NB4 (cell line): ENCODE data around the gene ROBO1.

Experiments
- DNase-seq: peaks from one replicate; pipeline ENCODE4 v3.0.0; 2010; ENCODE audit warnings: low read depth
- H3K4me3 ChIP-seq: one replicate; pipeline ENCODE4 v1.5.1; 2011; ENCODE audit warnings: mild to moderate bottlenecking, low read depth, low read length, moderate library complexity
- MYC ChIP-seq: IDR thresholded peaks from 2 replicates; pipeline ENCODE4 v1.6.1; 2011; ENCODE audit warnings: low read depth, low read length
- POLR2A ChIP-seq: IDR thresholded peaks from 2 replicates; pipeline ENCODE4 v1.6.1; 2011; ENCODE audit warnings: mild to moderate bottlenecking; ENCODE audit not compliant: insufficient read length; ENCODE audit errors: extremely low read depth
- TF ChIP-seq, protein P1 (sequence below): IDR thresholded peaks from one replicate; pipeline ENCODE4 v1.5.1; 2012; ENCODE audit warnings: low read depth, low read length
- TF ChIP-seq, protein P2 (sequence below): IDR thresholded peaks from 2 replicates; pipeline ENCODE4 v1.6.1; 2011; ENCODE audit warnings: low read depth, low read length

The ROBO1 gene

DNA sequence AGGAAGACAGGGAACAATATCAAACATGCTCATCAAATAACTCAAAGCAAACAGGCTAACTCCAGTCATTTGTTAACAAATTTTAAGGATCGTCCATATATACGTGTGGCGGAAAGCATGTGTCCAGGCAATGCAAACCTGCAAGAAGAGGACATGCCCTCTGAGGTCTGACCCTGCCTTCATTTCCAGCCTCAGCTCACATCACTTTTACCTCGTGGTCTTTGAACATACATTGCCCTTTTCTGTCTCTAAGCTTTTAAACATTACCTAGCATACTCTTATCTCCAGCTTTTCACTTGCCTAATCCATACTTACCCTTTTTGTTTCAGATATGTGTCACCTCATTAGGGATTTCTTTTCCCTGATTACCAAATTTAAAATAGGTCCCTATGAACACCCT lies 944.4 kb downstream of the ROBO1 start:
- no peak for DNase-seq
- no peak overlapping the region for H3K4me3 ChIP-seq
- TF ChIP-seq, protein P1, sequence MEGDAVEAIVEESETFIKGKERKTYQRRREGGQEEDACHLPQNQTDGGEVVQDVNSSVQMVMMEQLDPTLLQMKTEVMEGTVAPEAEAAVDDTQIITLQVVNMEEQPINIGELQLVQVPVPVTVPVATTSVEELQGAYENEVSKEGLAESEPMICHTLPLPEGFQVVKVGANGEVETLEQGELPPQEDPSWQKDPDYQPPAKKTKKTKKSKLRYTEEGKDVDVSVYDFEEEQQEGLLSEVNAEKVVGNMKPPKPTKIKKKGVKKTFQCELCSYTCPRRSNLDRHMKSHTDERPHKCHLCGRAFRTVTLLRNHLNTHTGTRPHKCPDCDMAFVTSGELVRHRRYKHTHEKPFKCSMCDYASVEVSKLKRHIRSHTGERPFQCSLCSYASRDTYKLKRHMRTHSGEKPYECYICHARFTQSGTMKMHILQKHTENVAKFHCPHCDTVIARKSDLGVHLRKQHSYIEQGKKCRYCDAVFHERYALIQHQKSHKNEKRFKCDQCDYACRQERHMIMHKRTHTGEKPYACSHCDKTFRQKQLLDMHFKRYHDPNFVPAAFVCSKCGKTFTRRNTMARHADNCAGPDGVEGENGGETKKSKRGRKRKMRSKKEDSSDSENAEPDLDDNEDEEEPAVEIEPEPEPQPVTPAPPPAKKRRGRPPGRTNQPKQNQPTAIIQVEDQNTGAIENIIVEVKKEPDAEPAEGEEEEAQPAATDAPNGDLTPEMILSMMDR = no peak
- TF ChIP-seq POLR2A (no peak), MYC (no peak)
- TF ChIP-seq, protein P2, sequence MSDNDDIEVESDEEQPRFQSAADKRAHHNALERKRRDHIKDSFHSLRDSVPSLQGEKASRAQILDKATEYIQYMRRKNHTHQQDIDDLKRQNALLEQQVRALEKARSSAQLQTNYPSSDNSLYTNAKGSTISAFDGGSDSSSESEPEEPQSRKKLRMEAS = no peak

- no peak overlapping the region for H3K4me3 ChIP-seq
- TF ChIP-seq, protein P1 = no peak
- TF ChIP-seq MYC = no peak
- TF ChIP-seq, protein P2 = no peak
- no peak for TF ChIP-seq POLR2A
- no peak for DNase-seq
Observed at GRCh38 chr3:78822726-78823125, 945.1 kb downstream of the ROBO1 start.

DNA sequence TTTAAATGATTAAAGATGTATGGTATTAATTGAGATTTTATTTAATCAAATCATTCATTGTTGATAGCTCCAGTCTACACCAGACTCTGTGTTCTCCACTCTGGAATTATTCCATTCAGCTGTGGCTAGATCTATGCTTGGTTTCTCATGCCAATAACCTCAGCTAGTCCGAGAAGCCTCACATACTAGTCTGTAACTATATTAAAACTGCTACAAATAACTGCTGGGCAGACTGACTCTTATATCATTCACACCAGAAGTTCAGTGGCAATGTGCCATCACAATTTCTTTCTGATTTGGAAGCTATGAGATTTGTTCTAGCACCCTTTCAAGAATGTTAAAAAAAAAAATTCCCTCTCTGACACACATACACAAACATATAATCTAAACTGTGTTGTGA lies 947.3 kb downstream of the ROBO1 start:
- no peak for DNase-seq

DNA sequence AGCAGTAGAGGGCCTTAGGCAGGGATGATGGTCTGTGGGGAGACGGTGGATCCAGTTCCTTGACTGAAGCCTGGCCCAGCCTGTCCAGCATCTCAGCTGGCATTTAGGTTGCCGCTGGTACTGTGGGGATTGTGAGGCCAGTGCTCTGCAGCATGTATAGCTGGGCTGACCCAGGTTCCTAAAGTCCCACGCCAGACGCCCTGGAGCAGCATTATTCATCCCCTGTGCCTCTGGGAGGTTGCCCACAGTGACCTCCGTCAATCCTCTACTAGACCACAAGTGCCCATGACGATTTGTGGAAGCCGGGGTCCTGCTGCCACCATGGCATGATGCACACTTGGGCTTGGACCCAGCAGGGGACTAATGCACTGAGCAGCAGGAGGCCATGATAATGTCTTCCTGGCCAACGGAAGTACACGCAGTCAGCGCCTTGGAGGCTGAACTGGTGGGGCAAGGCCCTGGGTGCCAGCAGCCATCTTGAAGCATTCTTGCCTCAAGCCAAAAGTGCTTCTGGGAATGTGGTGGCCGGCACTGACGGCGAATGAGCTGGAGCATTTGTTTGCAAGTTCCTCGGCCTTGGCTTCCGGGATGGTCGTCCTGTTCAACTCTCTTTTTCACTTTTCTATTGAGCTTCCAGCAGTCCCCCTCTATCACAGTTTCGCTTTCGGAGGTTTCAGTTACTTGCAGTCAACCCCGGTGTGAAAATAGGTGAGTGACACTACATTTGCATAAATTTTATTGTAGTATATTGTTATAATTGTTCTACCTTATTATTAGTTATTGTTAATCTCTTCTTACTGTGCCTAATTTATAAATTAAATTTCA lies 949.4 kb downstream of the ROBO1 start:
- H3K4me3 ChIP-seq = no peak overlapping the region
- TF ChIP-seq MYC (no peak), POLR2A (no peak)
- no peak for DNase-seq

More for the DNA sequence above, 947.3 kb downstream of the ROBO1 start:
- TF ChIP-seq POLR2A (no peak), MYC (no peak)
- TF ChIP-seq, protein P2 = no peak
- TF ChIP-seq, protein P1 = no peak
- no peak overlapping the region for H3K4me3 ChIP-seq

DNA sequence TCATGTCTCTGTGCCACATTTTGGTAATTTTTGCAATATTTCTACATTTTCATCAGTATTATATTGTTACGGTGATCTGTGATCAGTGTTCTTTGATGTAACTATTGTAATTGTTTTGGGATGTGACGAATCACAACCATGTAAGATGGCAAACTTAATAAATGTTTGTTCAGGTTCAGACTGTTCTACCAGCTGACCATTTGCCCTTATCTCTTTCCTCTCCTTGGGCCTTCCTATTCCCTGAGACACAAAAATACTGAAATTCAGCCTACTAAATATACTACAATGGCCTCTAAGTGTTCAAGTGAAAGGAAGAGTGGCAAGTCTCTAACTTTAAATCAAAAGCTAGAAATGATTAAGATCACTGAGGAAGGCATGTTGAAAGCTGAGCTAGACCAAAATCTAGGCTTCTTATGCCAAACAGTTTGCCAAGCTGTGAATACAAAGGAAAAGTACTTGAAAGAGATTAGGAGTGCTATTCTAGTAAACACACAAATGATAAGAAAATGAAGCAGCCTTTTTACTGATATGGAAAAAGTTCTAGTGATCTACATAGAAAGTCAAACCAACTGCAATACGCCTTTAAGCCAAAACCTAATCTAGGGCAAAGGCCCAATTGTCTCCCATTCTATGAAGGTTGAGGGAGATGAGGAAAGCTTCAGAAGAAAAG lies 952.8 kb downstream of the ROBO1 start:
- TF ChIP-seq MYC (no peak), POLR2A (no peak)
- TF ChIP-seq, protein P1 = no peak
- TF ChIP-seq, protein P2 = no peak
- no peak for DNase-seq
- H3K4me3 ChIP-seq = no peak overlapping the region

DNA sequence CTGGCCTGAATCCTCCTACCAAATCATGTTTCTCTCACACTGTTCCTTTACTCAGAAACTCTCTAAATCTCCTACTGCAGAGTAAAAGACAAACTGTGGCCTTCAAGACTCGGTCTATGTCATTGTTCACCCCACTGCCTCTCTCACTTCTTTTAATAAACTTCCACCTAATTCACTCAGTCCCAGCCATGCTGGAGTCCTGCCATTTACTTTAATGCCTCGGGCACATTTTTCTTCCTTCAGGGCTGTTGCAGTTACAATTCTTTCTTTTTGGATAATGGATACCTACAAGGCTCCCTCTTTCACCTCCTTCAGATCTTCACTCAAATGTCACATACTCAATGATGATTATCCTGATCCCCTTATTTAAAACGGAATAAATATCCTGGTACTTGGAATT lies 955.6 kb downstream of the ROBO1 start:
- DNase-seq = no peak
- H3K4me3 ChIP-seq = no peak overlapping the region
- TF ChIP-seq MYC (no peak), POLR2A (no peak)
- TF ChIP-seq, protein P1 = no peak
- TF ChIP-seq, protein P2 = no peak
